Vagina (tissue), 2 donors: ENCODE data around the gene STOM. TPM values are rescaled to one million over a fixed set of nuclear protein-coding genes. Genes with fewer than 3 reads are reported as not detected.
A peak's percentile ranks its signal among the peaks of the same experiment; 100 is the strongest.

Source experiments
- DNase-seq, 2 donors: peaks; one replicate each; pipeline ENCODE4 v3.0.0-alpha.2; 2017; ENCODE audit errors: extremely low spot score in 2 of 2
- H3K27ac ChIP-seq: fragments of 200-600 bp; sonication (generic); one replicate; pipeline ENCODE4 v1.5.1; 2019
- H3K27me3 ChIP-seq: fragments of 200-600 bp; sonication (generic); one replicate; pipeline ENCODE4 v1.5.1; 2019
- H3K36me3 ChIP-seq, 2 donors: fragments of 200-600 bp; sonication (generic); one replicate each; pipeline ENCODE4 v1.5.1; 2017 to 2019
- H3K4me1 ChIP-seq: fragments of 200-600 bp; sonication (generic); one replicate; pipeline ENCODE4 v1.5.1; 2019
- H3K4me3 ChIP-seq, 2 donors: fragments of 200-600 bp; sonication (generic); 1 replicate in 1 of 2; 2 replicates in 1 of 2; pipeline ENCODE4 v1.5.1; 2016 to 2019
- H3K9me3 ChIP-seq: fragments of 200-600 bp; sonication (generic); one replicate; pipeline ENCODE4 v1.5.1; 2019
- POLR2A ChIP-seq, 2 donors: fragments of 450-650 bp; IDR thresholded peaks; one replicate each; pipeline ENCODE4 v1.6.1; 2017; ENCODE audit warnings: antibody characterized with exemption in 2 of 2, mild to moderate bottlenecking in 2 of 2, moderate library complexity in 2 of 2
- POLR2AphosphoS5 ChIP-seq, 2 donors: sonication (generic); formaldehyde crosslinking; IDR thresholded peaks; one replicate each; pipeline ENCODE4 v1.9.0; 2017; ENCODE audit warnings: antibody characterized with exemption in 2 of 2, mild to moderate bottlenecking in 2 of 2, low read depth in 1 of 2; ENCODE audit not compliant: insufficient read depth in 1 of 2
- intact Hi-C: fragments of 100-400 bp; cut with DNase I; formaldehyde crosslinking; loops from one replicate; pipeline ENCODE4 v1.15.1; 2023
- total RNA-seq: library from RNA; depleted of rRNA; stranded (reverse); fragments of >200 nt; gene quantifications from one replicate; pipeline ENCODE4 v1.2.3, GENCODE V29; 2016
- TF ChIP-seq, protein P1 (sequence below), 3 experiments: fragments of 450-650 bp in 2 of 3; fragments of 200-600 bp in 1 of 3; sonication (generic) in 1 of 3; IDR thresholded peaks; one replicate each; pipeline ENCODE4 v1.5.1; 2017 to 2019; ENCODE audit warnings: antibody characterized with exemption in 3 of 3, mild to moderate bottlenecking in 2 of 3, moderate library complexity in 2 of 3

STOM gene
- total RNA-seq, 1 donor from 2014 or later, result 263 TPM

DNA sequence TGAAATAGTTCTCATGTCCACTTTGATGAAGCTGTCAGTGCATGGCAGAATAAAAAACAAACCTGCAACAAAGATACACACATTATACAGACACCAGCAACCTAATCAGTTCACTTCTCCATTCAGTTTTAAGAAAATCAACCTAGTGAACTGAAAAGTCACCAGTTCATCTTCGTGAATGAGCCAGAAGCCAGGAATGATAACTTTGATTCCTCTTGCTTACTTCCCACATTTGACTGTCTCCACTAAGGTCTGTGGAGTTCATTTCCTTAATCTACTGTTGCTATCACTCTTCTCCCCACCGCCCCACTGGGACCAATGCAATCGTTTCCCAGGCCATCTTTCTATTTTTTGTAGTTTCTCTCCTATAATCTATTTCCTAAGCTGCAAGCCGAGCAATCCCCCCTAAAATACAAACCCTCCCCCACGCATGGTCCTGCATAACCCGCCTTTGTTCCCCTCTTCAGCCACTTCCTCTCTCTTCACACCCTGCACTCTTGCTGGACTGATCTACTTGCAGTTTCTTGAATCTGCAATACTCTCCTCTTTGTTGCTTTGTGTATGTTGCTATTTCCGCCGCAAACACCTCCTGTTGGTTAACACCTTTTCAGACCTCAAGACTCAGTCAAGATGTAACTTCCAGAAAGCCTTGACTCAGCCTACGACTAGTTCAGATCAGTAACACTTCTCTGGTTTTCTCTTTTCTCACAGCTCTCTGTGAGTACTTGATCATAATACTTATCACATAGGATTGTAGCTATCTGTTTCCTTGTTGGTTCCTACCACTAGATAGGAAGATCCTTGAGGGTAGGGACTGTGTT lies 16.6 kb downstream of the STOM start:
- no peak for DNase-seq
- Histone ChIP-seq H3K4me3 (no peak overlapping the region), H3K4me1 (peaks cover 50% of the 10 kb centered on the region), H3K27ac (peak overlapping the region; percentile 50), H3K36me3 (peaks cover 0 to 39% of the 10 kb centered on the region in 2 donors), H3K27me3 (no peaks in the 10 kb centered on the region), H3K9me3 (no peaks in the 10 kb centered on the region)
- intact Hi-C loops, result no loop called here
- no peak for TF ChIP-seq POLR2A (IDR thresholded peaks at IDR 0.05)
- TF ChIP-seq POLR2AphosphoS5 (IDR thresholded peaks at IDR 0.05; ENCODE audit: insufficient read depth in 1 of 2, low read depth in 1 of 2), result no peak
- TF ChIP-seq, protein P1, sequence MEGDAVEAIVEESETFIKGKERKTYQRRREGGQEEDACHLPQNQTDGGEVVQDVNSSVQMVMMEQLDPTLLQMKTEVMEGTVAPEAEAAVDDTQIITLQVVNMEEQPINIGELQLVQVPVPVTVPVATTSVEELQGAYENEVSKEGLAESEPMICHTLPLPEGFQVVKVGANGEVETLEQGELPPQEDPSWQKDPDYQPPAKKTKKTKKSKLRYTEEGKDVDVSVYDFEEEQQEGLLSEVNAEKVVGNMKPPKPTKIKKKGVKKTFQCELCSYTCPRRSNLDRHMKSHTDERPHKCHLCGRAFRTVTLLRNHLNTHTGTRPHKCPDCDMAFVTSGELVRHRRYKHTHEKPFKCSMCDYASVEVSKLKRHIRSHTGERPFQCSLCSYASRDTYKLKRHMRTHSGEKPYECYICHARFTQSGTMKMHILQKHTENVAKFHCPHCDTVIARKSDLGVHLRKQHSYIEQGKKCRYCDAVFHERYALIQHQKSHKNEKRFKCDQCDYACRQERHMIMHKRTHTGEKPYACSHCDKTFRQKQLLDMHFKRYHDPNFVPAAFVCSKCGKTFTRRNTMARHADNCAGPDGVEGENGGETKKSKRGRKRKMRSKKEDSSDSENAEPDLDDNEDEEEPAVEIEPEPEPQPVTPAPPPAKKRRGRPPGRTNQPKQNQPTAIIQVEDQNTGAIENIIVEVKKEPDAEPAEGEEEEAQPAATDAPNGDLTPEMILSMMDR (IDR thresholded peaks at IDR 0.05), result no peak

GRCh38 chr9:121350993-121351561 lies 19.0 kb downstream of the STOM start:
- no peak for DNase-seq
- TF ChIP-seq POLR2A (IDR thresholded peaks at IDR 0.05) (no peak), POLR2AphosphoS5 (IDR thresholded peaks at IDR 0.05; ENCODE audit: insufficient read depth in 1 of 2, low read depth in 1 of 2) (peak in 1 of 2 donors; percentile 77)
- intact Hi-C loops, result no loop called here
- Histone ChIP-seq H3K9me3 (no peaks in the 10 kb centered on the region), H3K4me1 (peaks cover 40% of the 10 kb centered on the region), H3K4me3 (no peak overlapping the region), H3K27ac (peak overlapping the region; percentile 81), H3K27me3 (no peaks in the 10 kb centered on the region), H3K36me3 (peaks cover 0 to 63% of the 10 kb centered on the region in 2 donors)

- Histone ChIP-seq H3K4me3 (no peak overlapping the region), H3K4me1 (peaks cover 34% of the 10 kb centered on the region), H3K27ac (peak overlapping the region; percentile 81), H3K27me3 (no peaks in the 10 kb centered on the region), H3K9me3 (no peaks in the 10 kb centered on the region), H3K36me3 (peaks cover 0 to 66% of the 10 kb centered on the region in 2 donors)
- DNase-seq, result no peak
- intact Hi-C loops, result no loop called here
- no peak for TF ChIP-seq POLR2A (IDR thresholded peaks at IDR 0.05)
- TF ChIP-seq, protein P1 (IDR thresholded peaks at IDR 0.05), result no peak
- TF ChIP-seq POLR2AphosphoS5 (IDR thresholded peaks at IDR 0.05; ENCODE audit: insufficient read depth in 1 of 2, low read depth in 1 of 2), result no peak
Observed at GRCh38 chr9:121350036-121350435, 20.0 kb downstream of the STOM start.

DNA sequence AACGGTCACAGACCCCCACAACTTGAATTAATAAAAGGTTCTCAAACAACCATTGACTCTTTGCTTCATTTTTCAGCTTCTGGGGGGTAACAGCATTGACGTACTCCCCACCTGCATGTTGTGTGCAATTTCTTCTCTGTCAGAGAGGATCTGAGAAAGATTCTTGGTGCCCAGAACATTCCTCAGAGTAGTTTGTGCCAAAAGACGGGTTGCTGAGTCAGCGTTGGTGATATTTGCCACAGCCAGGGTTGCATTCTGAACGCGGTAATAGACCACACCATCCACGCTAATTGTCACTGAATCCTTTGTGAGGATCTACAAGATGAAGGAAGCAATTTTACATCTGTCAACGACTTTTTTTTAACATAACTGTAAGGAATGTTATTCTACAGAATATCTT lies 21.0 kb downstream of the STOM start:
- TF ChIP-seq, protein P1 (IDR thresholded peaks at IDR 0.05), result no peak
- TF ChIP-seq POLR2AphosphoS5 (IDR thresholded peaks at IDR 0.05; ENCODE audit: insufficient read depth in 1 of 2, low read depth in 1 of 2), result no peak
- no peak for TF ChIP-seq POLR2A (IDR thresholded peaks at IDR 0.05)
- H3K9me3 ChIP-seq, result no peaks in the 10 kb centered on the region
- H3K36me3 ChIP-seq, result peaks cover 0 to 67% of the 10 kb centered on the region in 2 donors
- intact Hi-C loops, result no loop called here
- H3K27me3 ChIP-seq, result no peaks in the 10 kb centered on the region
- H3K27ac ChIP-seq, result no peak overlapping the region
- H3K4me1 ChIP-seq, result peaks cover 44% of the 10 kb centered on the region
- no peak for DNase-seq
- H3K4me3 ChIP-seq, result no peak overlapping the region

- peaks cover 44% of the 10 kb centered on the region for H3K4me1 ChIP-seq
- intact Hi-C loops, result no loop called here
- no peak for DNase-seq
- H3K36me3 ChIP-seq, result peaks cover 0 to 62% of the 10 kb centered on the region in 2 donors
- no peaks in the 10 kb centered on the region for H3K27me3 ChIP-seq
- H3K4me3 ChIP-seq, result no peak overlapping the region
- no peak overlapping the region for H3K27ac ChIP-seq
- no peaks in the 10 kb centered on the region for H3K9me3 ChIP-seq
- no peak for TF ChIP-seq POLR2A (IDR thresholded peaks at IDR 0.05)
- TF ChIP-seq, protein P1 (IDR thresholded peaks at IDR 0.05), result no peak
- no peak for TF ChIP-seq POLR2AphosphoS5 (IDR thresholded peaks at IDR 0.05; ENCODE audit: insufficient read depth in 1 of 2, low read depth in 1 of 2)
Observed at GRCh38 chr9:121348221-121348620, 21.8 kb downstream of the STOM start.
